CD4-positive, alpha-beta T cell (primary cell): Measurements from ENCODE around the gene DNAH2. TPM values are rescaled to one million over a fixed set of nuclear protein-coding genes. Genes with fewer than 3 reads are reported as not detected.

Source experiments
- ATAC-seq: fragments of 200-7000 bp; cut with Tn5 transposase; one replicate; pipeline ENCODE4 v1.10.0; 2022; ENCODE audit warnings: mild to moderate bottlenecking; ENCODE audit not compliant: poor library complexity
- CTCF ChIA-PET: fragments of 350-600 bp; sonication (Branson Sonifier 250); formaldehyde crosslinking; loops from one replicate; lab custom pipeline; 2021; ENCODE audit warnings: antibody characterized with exemption, inconsistent platforms; lab: Charles Lee
- POLR2A ChIA-PET: fragments of 350-600 bp; sonication (Branson Sonifier 250); formaldehyde crosslinking; loops from one replicate; lab custom pipeline; 2021; ENCODE audit warnings: antibody characterized with exemption, inconsistent platforms; lab: Charles Lee
- DNase-seq, 14 experiments: peaks; one replicate each; pipeline ENCODE4 v3.0.0-alpha.2; 2013 to 2020; ENCODE audit warnings: mixed read lengths in 2 of 14
- H3K27ac ChIP-seq, 2 donors: one replicate each; pipeline versions ENCODE4 v1.5.1 to v1.7.0; 2013; ENCODE audit warnings: low read length in 2 of 2, low read depth in 1 of 2, mild to moderate bottlenecking in 1 of 2
- H3K27me3 ChIP-seq, 2 experiments: 1 replicate in 1 of 2; 2 replicates in 1 of 2; pipeline versions ENCODE4 v1.6.1 to v1.7.0; 2013; ENCODE audit warnings: low read length in 2 of 2, control low read depth in 1 of 2, mild to moderate bottlenecking in 1 of 2, moderate library complexity in 1 of 2; ENCODE audit not compliant: insufficient read depth in 2 of 2, control insufficient read depth in 1 of 2
- H3K36me3 ChIP-seq: one replicate; pipeline ENCODE4 v1.6.1; 2013; ENCODE audit warnings: low read length, control low read depth; ENCODE audit not compliant: insufficient read depth
- H3K4me1 ChIP-seq: one replicate; pipeline ENCODE4 v1.6.1; 2013; ENCODE audit warnings: low read length, control low read depth; ENCODE audit not compliant: insufficient read depth
- H3K4me3 ChIP-seq: one replicate; pipeline ENCODE4 v1.5.1; 2013; ENCODE audit warnings: mild to moderate bottlenecking, low read length, moderate library complexity
- H3K9me3 ChIP-seq, 2 experiments: 1 replicate in 1 of 2; 2 replicates in 1 of 2; pipeline versions ENCODE4 v1.6.1 to v1.7.0; 2013; ENCODE audit warnings: low read length in 2 of 2, mild to moderate bottlenecking in 2 of 2, control low read depth in 1 of 2, moderate library complexity in 1 of 2; ENCODE audit not compliant: control insufficient read depth in 1 of 2, insufficient read depth in 1 of 2
- H3K27ac Mint-ChIP-seq: one replicate; pipeline ENCODE4 v1.8.0; 2020; ENCODE audit warnings: mixed read lengths
- H3K27me3 Mint-ChIP-seq: one replicate; pipeline ENCODE4 v1.8.0; 2021; ENCODE audit warnings: mixed read lengths
- H3K36me3 Mint-ChIP-seq: one replicate; pipeline ENCODE4 v1.8.0; 2021; ENCODE audit warnings: low read depth, mixed read lengths
- H3K4me1 Mint-ChIP-seq: one replicate; pipeline ENCODE4 v1.8.0; 2021; ENCODE audit warnings: low read depth, mixed read lengths
- H3K4me3 Mint-ChIP-seq: one replicate; pipeline ENCODE4 v1.8.0; 2020; ENCODE audit warnings: mild to moderate bottlenecking, mixed read lengths
- H3K9me3 Mint-ChIP-seq: one replicate; pipeline ENCODE4 v1.8.0; 2020; ENCODE audit warnings: mixed read lengths
- CTCF ChIP-seq: fragments of 200-600 bp; IDR thresholded peaks from one replicate; pipeline ENCODE4 v1.8.0; 2022; ENCODE audit warnings: antibody characterized with exemption, mild to moderate bottlenecking
- intact Hi-C, 2 experiments: fragments of 100-400 bp; cut with DNase I in 1 of 2; cut with micrococcal nuclease in 1 of 2; formaldehyde crosslinking; loops; one replicate each; pipeline versions ENCODE4 v1.15.1 to v1.9.0; 2023 to 2025; cut with DNase I, micrococcal nuclease
- total RNA-seq, 174 experiments: library from RNA in 2 of 174; stranded (reverse) in 2 of 174; gene quantifications; one replicate each; pipeline ENCODE4 v1.2.3 and lab custom pipeline; 2021 to 2026

The DNAH2 gene
- total RNA-seq, 2 experiments from 2014 or later: not detected

- no peak for TF ChIP-seq CTCF
- Mint-ChIP-seq H3K4me1 (no peaks in the 10 kb centered on the region), H3K9me3 (no peaks in the 10 kb centered on the region), H3K27ac (no peak overlapping the region), H3K27me3 (peaks cover 13% of the 10 kb centered on the region), H3K36me3 (no peaks in the 10 kb centered on the region), H3K4me3 (no peak overlapping the region)
- DNase-seq (no peak), ATAC-seq (no peak)
- Histone ChIP-seq H3K36me3 (no peaks in the 10 kb centered on the region), H3K4me3 (no peak overlapping the region), H3K27me3 (no peaks in the 10 kb centered on the region), H3K4me1 (no peaks in the 10 kb centered on the region), H3K9me3 (no peaks in the 10 kb centered on the region), H3K27ac (no peak overlapping the region)
- CTCF ChIA-PET: no interaction called here
- intact Hi-C loops: no loop called here
- POLR2A ChIA-PET: no interaction called here
Observed at GRCh38 chr17:7754656-7755055, 37.1 kb downstream of the DNAH2 start.

- no peak for TF ChIP-seq CTCF
- no peak for ATAC-seq
- no peaks in the 10 kb centered on the region for H3K4me1 Mint-ChIP-seq
- no peak overlapping the region for H3K27ac Mint-ChIP-seq
- no peak for DNase-seq
- ChIA-PET POLR2A (no interaction called here), CTCF (no interaction called here)
- H3K27me3 Mint-ChIP-seq: peaks cover 13% of the 10 kb centered on the region
- Histone ChIP-seq H3K27me3 (no peaks in the 10 kb centered on the region), H3K27ac (no peak overlapping the region), H3K36me3 (no peaks in the 10 kb centered on the region), H3K4me1 (no peaks in the 10 kb centered on the region), H3K4me3 (no peak overlapping the region), H3K9me3 (no peaks in the 10 kb centered on the region)
- no peak overlapping the region for H3K4me3 Mint-ChIP-seq
- H3K9me3 Mint-ChIP-seq: no peaks in the 10 kb centered on the region
- H3K36me3 Mint-ChIP-seq: no peaks in the 10 kb centered on the region
- intact Hi-C loops: no loop called here
Observed at GRCh38 chr17:7755095-7755890, 37.7 kb downstream of the DNAH2 start.

- POLR2A ChIA-PET: interaction anchor here (0.6 kb wide), 1 partner anchor 129 kb away, joined by 6 read pairs; no protein-coding TSS in a partner anchor
- H3K9me3 Mint-ChIP-seq: no peaks in the 10 kb centered on the region
- TF ChIP-seq CTCF: no peak
- Histone ChIP-seq H3K27ac (no peak overlapping the region), H3K36me3 (no peaks in the 10 kb centered on the region), H3K4me3 (no peak overlapping the region), H3K4me1 (no peaks in the 10 kb centered on the region), H3K9me3 (no peaks in the 10 kb centered on the region), H3K27me3 (no peaks in the 10 kb centered on the region)
- no peak for DNase-seq
- ATAC-seq: no peak
- CTCF ChIA-PET: no interaction called here
- no peaks in the 10 kb centered on the region for H3K36me3 Mint-ChIP-seq
- H3K27me3 Mint-ChIP-seq: peaks cover 13% of the 10 kb centered on the region
- intact Hi-C loops: no loop called here
- no peak overlapping the region for H3K27ac Mint-ChIP-seq
- H3K4me3 Mint-ChIP-seq: no peak overlapping the region
- no peaks in the 10 kb centered on the region for H3K4me1 Mint-ChIP-seq
Observed at GRCh38 chr17:7756968-7757367, 39.4 kb downstream of the DNAH2 start.
